BLaER1 (cell line): Measurements from ENCODE around the gene USP47.

Experiments
- H3K27ac ChIP-seq: shearing (Covaris generic); formaldehyde crosslinking; 2 replicates; pipeline ENCODE4 v1.8.1; 2022
- H3K27me3 ChIP-seq: shearing (Covaris generic); formaldehyde crosslinking; 2 replicates; pipeline ENCODE4 v1.8.1; 2022
- H3K36me3 ChIP-seq: shearing (Covaris generic); formaldehyde crosslinking; 2 replicates; pipeline ENCODE4 v1.8.1; 2022
- H3K4me1 ChIP-seq: shearing (Covaris generic); formaldehyde crosslinking; 2 replicates; pipeline ENCODE4 v1.8.1; 2022
- H3K4me2 ChIP-seq: shearing (Covaris generic); formaldehyde crosslinking; 2 replicates; pipeline ENCODE4 v1.8.1; 2022
- H3K4me3 ChIP-seq: shearing (Covaris generic); formaldehyde crosslinking; 2 replicates; pipeline ENCODE4 v1.8.1; 2022
- H3K9ac ChIP-seq: shearing (Covaris generic); formaldehyde crosslinking; 2 replicates; pipeline ENCODE4 v1.8.1; 2022
- H3K9me3 ChIP-seq: shearing (Covaris generic); formaldehyde crosslinking; 2 replicates; pipeline ENCODE4 v1.8.1; 2022
- H4K20me1 ChIP-seq: shearing (Covaris generic); formaldehyde crosslinking; 2 replicates; pipeline ENCODE4 v1.8.1; 2022
- Cebpa-rat ChIP-seq: shearing (Covaris generic); IDR thresholded peaks from 2 replicates; pipeline ENCODE4 v1.8.1; 2022

USP47 gene

GRCh38 chr11:11882539-11882938 is 40.8 kb downstream of the USP47 start:
- H3K4me1 ChIP-seq, result no peaks in the 10 kb centered on the region
- peaks cover 44% of the 10 kb centered on the region for H4K20me1 ChIP-seq
- H3K4me3 ChIP-seq, result no peak overlapping the region
- H3K27ac ChIP-seq, result no peak overlapping the region
- no peak overlapping the region for H3K4me2 ChIP-seq
- peaks cover 28% of the 10 kb centered on the region for H3K9me3 ChIP-seq
- no peaks in the 10 kb centered on the region for H3K27me3 ChIP-seq
- TF ChIP-seq Cebpa-rat, result no peak
- no peak overlapping the region for H3K9ac ChIP-seq
- H3K36me3 ChIP-seq, result peaks cover 65% of the 10 kb centered on the region

GRCh38 chr11:11884351-11884750 is 42.6 kb downstream of the USP47 start:
- Histone ChIP-seq H4K20me1 (peaks cover 29% of the 10 kb centered on the region), H3K27me3 (no peaks in the 10 kb centered on the region), H3K4me2 (no peak overlapping the region), H3K9me3 (peaks cover 28% of the 10 kb centered on the region), H3K4me1 (no peaks in the 10 kb centered on the region), H3K9ac (no peak overlapping the region), H3K4me3 (no peak overlapping the region), H3K36me3 (peaks cover 79% of the 10 kb centered on the region), H3K27ac (no peak overlapping the region)
- no peak for TF ChIP-seq Cebpa-rat

GRCh38 chr11:11884774-11885481 is 43.2 kb downstream of the USP47 start:
- no peak overlapping the region for H3K4me2 ChIP-seq
- TF ChIP-seq Cebpa-rat, result no peak
- no peak overlapping the region for H3K27ac ChIP-seq
- peaks cover 84% of the 10 kb centered on the region for H3K36me3 ChIP-seq
- H3K4me1 ChIP-seq, result no peaks in the 10 kb centered on the region
- H4K20me1 ChIP-seq, result peaks cover 23% of the 10 kb centered on the region
- H3K9me3 ChIP-seq, result peaks cover 28% of the 10 kb centered on the region
- H3K27me3 ChIP-seq, result no peaks in the 10 kb centered on the region
- H3K4me3 ChIP-seq, result no peak overlapping the region
- H3K9ac ChIP-seq, result no peak overlapping the region

- H3K4me3 ChIP-seq, result no peak overlapping the region
- H3K4me2 ChIP-seq, result no peak overlapping the region
- peaks cover 72% of the 10 kb centered on the region for H3K36me3 ChIP-seq
- H4K20me1 ChIP-seq, result 0 out of 2 replicates have a peak, but pooled peaks cover 6% of the 10 kb centered on the region
- no peak overlapping the region for H3K9ac ChIP-seq
- no peaks in the 10 kb centered on the region for H3K4me1 ChIP-seq
- no peak for TF ChIP-seq Cebpa-rat
- no peaks in the 10 kb centered on the region for H3K27me3 ChIP-seq
- H3K27ac ChIP-seq, result no peak overlapping the region
- H3K9me3 ChIP-seq, result no peaks in the 10 kb centered on the region
These were observed 52.7 kb downstream of the USP47 start for GRCh38 chr11:11894486-11894885.

- 0 out of 2 replicates have a peak, but pooled peaks cover 6% of the 10 kb centered on the region for H4K20me1 ChIP-seq
- no peaks in the 10 kb centered on the region for H3K4me1 ChIP-seq
- no peak overlapping the region for H3K4me3 ChIP-seq
- peaks cover 66% of the 10 kb centered on the region for H3K36me3 ChIP-seq
- TF ChIP-seq Cebpa-rat, result no peak
- H3K27ac ChIP-seq, result no peak overlapping the region
- no peaks in the 10 kb centered on the region for H3K9me3 ChIP-seq
- no peaks in the 10 kb centered on the region for H3K27me3 ChIP-seq
- no peak overlapping the region for H3K9ac ChIP-seq
- no peak overlapping the region for H3K4me2 ChIP-seq
These were observed 53.9 kb downstream of the USP47 start for GRCh38 chr11:11895672-11896071.

GRCh38 chr11:11898648-11899047 is 56.9 kb downstream of the USP47 start:
- 0 out of 2 replicates have a peak, but pooled peaks cover 6% of the 10 kb centered on the region for H4K20me1 ChIP-seq
- no peaks in the 10 kb centered on the region for H3K27me3 ChIP-seq
- no peaks in the 10 kb centered on the region for H3K9me3 ChIP-seq
- no peak for TF ChIP-seq Cebpa-rat
- no peaks in the 10 kb centered on the region for H3K4me1 ChIP-seq
- peaks cover 52% of the 10 kb centered on the region for H3K36me3 ChIP-seq
- H3K27ac ChIP-seq, result no peak overlapping the region
- H3K4me3 ChIP-seq, result no peak overlapping the region
- H3K4me2 ChIP-seq, result no peak overlapping the region
- H3K9ac ChIP-seq, result no peak overlapping the region

- 0 out of 2 replicates have a peak, but pooled peaks cover 2% of the 10 kb centered on the region for H4K20me1 ChIP-seq
- TF ChIP-seq Cebpa-rat, result no peak
- H3K9ac ChIP-seq, result no peak overlapping the region
- no peaks in the 10 kb centered on the region for H3K9me3 ChIP-seq
- no peaks in the 10 kb centered on the region for H3K4me1 ChIP-seq
- H3K27ac ChIP-seq, result no peak overlapping the region
- no peaks in the 10 kb centered on the region for H3K27me3 ChIP-seq
- H3K4me2 ChIP-seq, result no peak overlapping the region
- H3K4me3 ChIP-seq, result no peak overlapping the region
- peaks cover 54% of the 10 kb centered on the region for H3K36me3 ChIP-seq
These were observed 57.6 kb downstream of the USP47 start for GRCh38 chr11:11899401-11899800.

GRCh38 chr11:11901929-11902328 is 60.2 kb downstream of the USP47 start:
- no peak for TF ChIP-seq Cebpa-rat
- Histone ChIP-seq H3K9ac (no peak overlapping the region), H3K4me2 (no peak overlapping the region), H3K27ac (no peak overlapping the region), H3K4me1 (no peaks in the 10 kb centered on the region), H3K36me3 (peaks cover 49% of the 10 kb centered on the region), H4K20me1 (no peaks in the 10 kb centered on the region), H3K27me3 (no peaks in the 10 kb centered on the region), H3K9me3 (no peaks in the 10 kb centered on the region), H3K4me3 (no peak overlapping the region)

- TF ChIP-seq Cebpa-rat, result no peak
- H3K27ac ChIP-seq, result no peak overlapping the region
- peaks cover 43% of the 10 kb centered on the region for H3K36me3 ChIP-seq
These were observed 68.0 kb downstream of the USP47 start for GRCh38 chr11:11909727-11910126.

GRCh38 chr11:11910541-11910940 is 68.8 kb downstream of the USP47 start:
- peaks cover 39% of the 10 kb centered on the region for H3K36me3 ChIP-seq
- no peaks in the 10 kb centered on the region for H3K4me1 ChIP-seq
- no peak overlapping the region for H3K27ac ChIP-seq
- no peaks in the 10 kb centered on the region for H3K27me3 ChIP-seq
- no peak overlapping the region for H3K4me3 ChIP-seq
- no peak overlapping the region for H3K4me2 ChIP-seq
- H4K20me1 ChIP-seq, result no peaks in the 10 kb centered on the region
- H3K9me3 ChIP-seq, result no peaks in the 10 kb centered on the region
- H3K9ac ChIP-seq, result no peak overlapping the region
- no peak for TF ChIP-seq Cebpa-rat

More at GRCh38 chr11:11909727-11910126, 68.0 kb downstream of the USP47 start:
- no peak overlapping the region for H3K9ac ChIP-seq
- H4K20me1 ChIP-seq, result no peaks in the 10 kb centered on the region
- no peaks in the 10 kb centered on the region for H3K9me3 ChIP-seq
- no peak overlapping the region for H3K4me3 ChIP-seq
- H3K4me1 ChIP-seq, result no peaks in the 10 kb centered on the region
- no peaks in the 10 kb centered on the region for H3K27me3 ChIP-seq
- no peak overlapping the region for H3K4me2 ChIP-seq
